B cell (primary cell): Measurements from ENCODE around the gene DTX3L. TPM values are rescaled to one million over a fixed set of nuclear protein-coding genes. Genes with fewer than 3 reads are reported as not detected.
A peak's percentile ranks its signal among the peaks of the same experiment; 100 is the strongest.

Experiments
- ATAC-seq: fragments of 200-7000 bp; cut with Tn5 transposase; one replicate; pipeline ENCODE4 v1.10.0; 2021; ENCODE audit warnings: low read depth, mild to moderate bottlenecking, moderate number of reproducible peaks, moderate library complexity
- CTCF ChIA-PET: fragments of 350-600 bp; sonication (Branson Sonifier 250); formaldehyde crosslinking; loops from one replicate; lab custom pipeline; 2021; ENCODE audit warnings: antibody characterized with exemption, inconsistent platforms; lab: Charles Lee
- POLR2A ChIA-PET: fragments of 350-600 bp; sonication (Branson Sonifier 250); formaldehyde crosslinking; loops from one replicate; lab custom pipeline; 2021; ENCODE audit warnings: antibody characterized with exemption; lab: Charles Lee
- DNase-seq: peaks from one replicate; pipeline ENCODE4 v3.0.0; 2013
- H2AFZ ChIP-seq: 2 replicates; pipeline ENCODE4 v1.6.1; 2012; ENCODE audit warnings: mild to moderate bottlenecking, low read depth, low read length; ENCODE audit not compliant: insufficient read depth, poor library complexity, severe bottlenecking
- H3K27ac ChIP-seq, 2 donors: 1 replicate in 1 of 2; 2 replicates in 1 of 2; pipeline ENCODE4 v1.5.1; 2012 to 2013; ENCODE audit warnings: low read length in 2 of 2, mild to moderate bottlenecking in 2 of 2, moderate library complexity in 1 of 2
- H3K27me3 ChIP-seq, 4 experiments: fragments of 200-600 bp in 1 of 4; sonication (generic) in 1 of 4; replicated peaks in 1 of 4; 1 replicate in 2 of 4; 2 replicates in 2 of 4; pipeline versions ENCODE4 v1.6.1 to v1.7.0; 2013 to 2016; ENCODE audit warnings: low read length in 3 of 4, mild to moderate bottlenecking in 2 of 4, mixed read lengths in 1 of 4, moderate library complexity in 1 of 4; ENCODE audit not compliant: insufficient read depth in 4 of 4, control insufficient read depth in 3 of 4; ENCODE audit errors: control extremely low read depth in 1 of 4
- H3K36me3 ChIP-seq, 2 experiments: replicated peaks in 1 of 2; 1 replicate in 1 of 2; 2 replicates in 1 of 2; pipeline versions ENCODE4 v1.6.1 to v1.7.1; 2013; ENCODE audit warnings: low read length in 1 of 2; ENCODE audit not compliant: insufficient read depth in 2 of 2, control insufficient read depth in 1 of 2; ENCODE audit errors: control extremely low read depth in 1 of 2, extremely low read depth in 1 of 2
- H3K4me1 ChIP-seq, 2 donors: fragments of 200-600 bp in 1 of 2; sonication (generic) in 1 of 2; 1 replicate in 1 of 2; 2 replicates in 1 of 2; pipeline versions ENCODE4 v1.5.1 to v1.6.1; 2013 to 2017; ENCODE audit warnings: low read length in 2 of 2; ENCODE audit not compliant: control insufficient read depth in 2 of 2, insufficient read depth in 2 of 2
- H3K4me2 ChIP-seq: replicated peaks from 2 replicates; pipeline ENCODE3; 2012; ENCODE audit warnings: mild to moderate bottlenecking, low read depth, low read length; ENCODE audit not compliant: poor library complexity, severe bottlenecking
- H3K4me3 ChIP-seq, 5 experiments: fragments of 200-600 bp in 1 of 5; sonication (generic) in 1 of 5; 1 replicate in 3 of 5; 2 replicates in 2 of 5; pipeline versions ENCODE4 v1.5.1 to v1.7.0; 2011 to 2016; ENCODE audit warnings: low read length in 4 of 5, mild to moderate bottlenecking in 4 of 5, low read depth in 2 of 5, control low read depth in 1 of 5, moderate library complexity in 1 of 5; ENCODE audit not compliant: insufficient read depth in 1 of 5; ENCODE audit errors: control extremely low read depth in 1 of 5, extremely low read depth in 1 of 5
- H3K79me2 ChIP-seq: fragments of 200-600 bp; sonication (generic); one replicate; pipeline ENCODE4 v1.6.0; 2016; ENCODE audit warnings: low read length; ENCODE audit not compliant: control insufficient read depth, insufficient read depth
- H3K9ac ChIP-seq: fragments of 200-600 bp; sonication (generic); 2 replicates; pipeline ENCODE4 v1.6.1; 2017; ENCODE audit warnings: mild to moderate bottlenecking, low read length, moderate library complexity
- H3K9me3 ChIP-seq, 3 donors: one replicate each; pipeline versions ENCODE4 v1.6.1 to v1.7.1; 2013; ENCODE audit warnings: low read length in 2 of 3; ENCODE audit not compliant: control insufficient read depth in 2 of 3, insufficient read depth in 1 of 3; ENCODE audit errors: control extremely low read depth in 1 of 3
- H4K20me1 ChIP-seq: 2 replicates; pipeline ENCODE4 v1.6.0; 2012; ENCODE audit warnings: mild to moderate bottlenecking, low read length; ENCODE audit not compliant: insufficient read depth, control insufficient read depth, poor library complexity, severe bottlenecking
- H3K27ac Mint-ChIP-seq: one replicate; pipeline ENCODE4 v1.8.0; 2021; ENCODE audit warnings: mixed read lengths
- H3K27me3 Mint-ChIP-seq: one replicate; pipeline ENCODE4 v1.8.0; 2021; ENCODE audit warnings: mixed read lengths
- H3K4me1 Mint-ChIP-seq: one replicate; pipeline ENCODE4 v1.8.0; 2021; ENCODE audit warnings: mixed read lengths
- H3K4me3 Mint-ChIP-seq: one replicate; pipeline ENCODE4 v1.8.0; 2021; ENCODE audit warnings: mixed read lengths
- H3K9me3 Mint-ChIP-seq: one replicate; pipeline ENCODE4 v1.8.0; 2022; ENCODE audit warnings: mixed read lengths; ENCODE audit not compliant: insufficient read depth
- CTCF ChIP-seq: fragments of 200-600 bp; IDR thresholded peaks from one replicate; pipeline ENCODE4 v1.8.0; 2022; ENCODE audit warnings: antibody characterized with exemption, mild to moderate bottlenecking
- EZH2 ChIP-seq: IDR thresholded peaks from 2 replicates; pipeline ENCODE4 v1.6.1; 2012; ENCODE audit warnings: borderline replicate concordance, low read depth, mild to moderate bottlenecking, moderate library complexity, low read length; ENCODE audit not compliant: insufficient read depth, poor library complexity, severe bottlenecking
- WGBS: methylation state at CpG from one replicate; pipeline ENCODE4 v1.1.5; 2013; ENCODE audit warnings: missing lambda C conversion rate; ENCODE audit not compliant: insufficient coverage; 5-methylcytosine and 5-hydroxymethylcytosine counted together
- intact Hi-C: fragments of 100-400 bp; cut with micrococcal nuclease; formaldehyde crosslinking; loops from one replicate; pipeline ENCODE4 v1.10.0; 2022
- polyA plus RNA-seq: library from polyadenylated mRNA; depleted of rRNA; stranded (reverse); fragments of >200 nt; gene quantifications from 2 replicates; pipeline ENCODE4 v1.2.3, GENCODE V29; 2012
- total RNA-seq, 2 donors: library from RNA; stranded (reverse); fragments of 120-200 nt in 1 of 2; gene quantifications; 1 replicate in 1 of 2; 2 replicates in 1 of 2; pipeline versions ENCODE4 v1.2.3 to v1.2.4, GENCODE V29; 2013 to 2022

DTX3L gene
- total and polyA plus RNA-seq, 2 donors (not counting 1 experiment from before 2014, with no cell fraction given) = 8.1 to 41.1 TPM

- ChIA-PET CTCF (interaction anchor here (1.0 to 3.9 kb wide), 4 partner anchors 44 to 227 kb away, joined by 3 to 38 read pairs (median 6); partner anchors contain the start of gene PARP14), POLR2A (interaction anchor here (1.0 to 1.6 kb wide), 3 partner anchors 41 to 60 kb away, joined by 3 to 4 read pairs (median 3); partner anchors contain the start of gene PARP14)
- WGBS = 95% methylated on average over 2 of the region's 4 CpGs
- Histone ChIP-seq H3K27me3 (no peaks in the 10 kb centered on the region), H2AFZ (no peak overlapping the region), H4K20me1 (no peaks in the 10 kb centered on the region), H3K9ac (no peak overlapping the region), H3K4me2 (no peak overlapping the region), H3K9me3 (no peaks in the 10 kb centered on the region), H3K79me2 (peaks cover 9% of the 10 kb centered on the region), H3K27ac (peak overlapping the region in 1 of 2 donors; percentile 77), H3K4me3 (no peak overlapping the region), H3K4me1 (peaks cover 36 to 63% of the 10 kb centered on the region in 2 donors), H3K36me3 (peaks cover 1 to 70% of the 10 kb centered on the region in 2 experiments)
- no peak for ATAC-seq
- TF ChIP-seq EZH2 = no peak
- no peak for TF ChIP-seq CTCF
- Mint-ChIP-seq H3K27me3 (no peaks in the 10 kb centered on the region), H3K4me1 (peaks cover 71% of the 10 kb centered on the region), H3K4me3 (peak overlapping the region; percentile 50), H3K27ac (peak overlapping the region; percentile 92), H3K9me3 (no peaks in the 10 kb centered on the region)
- no peak for DNase-seq
- intact Hi-C loops = loop anchor here (2.0 kb wide), 1 partner anchor 58 kb away; no protein-coding TSS in a partner anchor
Observed at GRCh38 chr3:122620399-122620798, 56.3 kb downstream of the DTX3L start.

- WGBS = no CpG with 5 or more reads among the region's 3 CpGs
- intact Hi-C loops = loop anchor here (2.0 kb wide), 1 partner anchor 58 kb away; no protein-coding TSS in a partner anchor
- no peak for TF ChIP-seq EZH2
- no peak for TF ChIP-seq CTCF
- no peaks in the 10 kb centered on the region for H3K9me3 Mint-ChIP-seq
- no peaks in the 10 kb centered on the region for H3K9me3 ChIP-seq
- peak overlapping the region; percentile 92 for H3K27ac Mint-ChIP-seq
- no peaks in the 10 kb centered on the region for H3K27me3 ChIP-seq
- peak overlapping the region; percentile 69 for H3K4me3 Mint-ChIP-seq
- no peak overlapping the region for H3K4me3 ChIP-seq
- peaks cover 67% of the 10 kb centered on the region for H3K4me1 Mint-ChIP-seq
- H3K9ac ChIP-seq = peak overlapping the region; percentile 10
- DNase-seq = peak; percentile 56
- ChIA-PET POLR2A (interaction anchor here (0.6 to 1.6 kb wide), 5 partner anchors 42 to 128 kb away, joined by 3 to 4 read pairs (median 3); partner anchors contain the start of gene PARP14), CTCF (interaction anchor here (0.6 to 3.9 kb wide), 8 partner anchors 10 to 228 kb away, joined by 3 to 38 read pairs (median 3); partner anchors contain the start of gene PARP14)
- peak; percentile 39 for ATAC-seq
- H3K27ac ChIP-seq = peak overlapping the region; percentile 52 to 77
- H3K4me1 ChIP-seq = peaks cover 36 to 63% of the 10 kb centered on the region in 2 donors
- H4K20me1 ChIP-seq = no peaks in the 10 kb centered on the region
- peak overlapping the region; percentile 51 for H3K4me2 ChIP-seq
- peaks cover 10% of the 10 kb centered on the region for H3K79me2 ChIP-seq
- H3K27me3 Mint-ChIP-seq = no peaks in the 10 kb centered on the region
- H2AFZ ChIP-seq = no peak overlapping the region
- H3K36me3 ChIP-seq = peaks cover 1 to 68% of the 10 kb centered on the region in 2 experiments
Observed at GRCh38 chr3:122621112-122621511, 57.0 kb downstream of the DTX3L start.
